ENCODE results near the gene TCERG1L. TPM values are rescaled to one million over a fixed set of nuclear protein-coding genes. Genes with fewer than 3 reads are reported as not detected.

Gene TCERG1L
- polyA plus RNA-seq, 1 experiment, result not detected

DNA sequence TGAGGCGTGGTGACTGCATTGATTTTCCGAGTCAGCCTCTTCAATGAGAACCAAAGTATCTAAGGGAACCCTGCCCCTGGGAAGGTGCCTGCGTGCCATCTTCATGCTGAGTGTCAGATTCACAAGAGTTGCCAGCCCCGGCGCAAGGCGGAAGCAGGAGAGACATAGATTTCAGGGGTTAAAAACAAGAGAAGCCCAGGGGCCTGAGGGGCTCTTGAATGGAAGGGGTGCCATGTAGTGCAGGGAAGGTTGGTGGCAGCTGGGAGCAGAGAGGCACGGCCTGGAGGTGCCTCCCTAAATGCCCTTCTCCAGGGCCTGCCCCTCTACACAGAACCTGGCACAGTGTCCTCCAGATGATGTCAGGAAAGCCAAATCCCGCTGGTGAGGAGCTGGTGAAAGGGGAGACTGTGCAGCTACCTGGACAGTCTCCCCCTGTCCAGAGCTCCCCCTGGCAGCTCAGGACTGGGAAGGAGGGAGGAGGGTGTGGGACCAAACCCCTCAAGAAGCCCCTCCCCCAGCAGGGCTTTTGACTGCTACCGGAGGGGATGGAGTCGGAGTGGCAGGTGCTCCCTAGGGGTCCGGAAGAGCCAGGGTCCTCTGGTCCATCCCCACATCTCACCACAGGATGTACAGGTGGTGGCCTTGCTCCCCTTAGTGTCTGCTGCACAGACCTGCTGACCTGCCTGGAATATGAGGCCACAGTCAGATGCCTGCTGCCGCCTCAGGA lies 137.9 kb downstream of the TCERG1L start:
- TF ChIP-seq, protein P1, sequence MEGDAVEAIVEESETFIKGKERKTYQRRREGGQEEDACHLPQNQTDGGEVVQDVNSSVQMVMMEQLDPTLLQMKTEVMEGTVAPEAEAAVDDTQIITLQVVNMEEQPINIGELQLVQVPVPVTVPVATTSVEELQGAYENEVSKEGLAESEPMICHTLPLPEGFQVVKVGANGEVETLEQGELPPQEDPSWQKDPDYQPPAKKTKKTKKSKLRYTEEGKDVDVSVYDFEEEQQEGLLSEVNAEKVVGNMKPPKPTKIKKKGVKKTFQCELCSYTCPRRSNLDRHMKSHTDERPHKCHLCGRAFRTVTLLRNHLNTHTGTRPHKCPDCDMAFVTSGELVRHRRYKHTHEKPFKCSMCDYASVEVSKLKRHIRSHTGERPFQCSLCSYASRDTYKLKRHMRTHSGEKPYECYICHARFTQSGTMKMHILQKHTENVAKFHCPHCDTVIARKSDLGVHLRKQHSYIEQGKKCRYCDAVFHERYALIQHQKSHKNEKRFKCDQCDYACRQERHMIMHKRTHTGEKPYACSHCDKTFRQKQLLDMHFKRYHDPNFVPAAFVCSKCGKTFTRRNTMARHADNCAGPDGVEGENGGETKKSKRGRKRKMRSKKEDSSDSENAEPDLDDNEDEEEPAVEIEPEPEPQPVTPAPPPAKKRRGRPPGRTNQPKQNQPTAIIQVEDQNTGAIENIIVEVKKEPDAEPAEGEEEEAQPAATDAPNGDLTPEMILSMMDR (IDR thresholded peaks at IDR 0.05; ENCODE audit: insufficient read depth, low read depth, low read length), result no peak
- no peak for DNase-seq (ENCODE audit: low read depth)
- Histone ChIP-seq H3K27me3 (ENCODE audit: control insufficient read depth, insufficient read depth, low read length) (no peaks in the 10 kb centered on the region), H3K36me3 (ENCODE audit: control insufficient read depth, insufficient read depth, low read length) (no peaks in the 10 kb centered on the region), H3K4me3 (ENCODE audit: low read depth, low read length) (no peak overlapping the region)
- ChIA-PET CTCF (no interaction called here), POLR2A (no interaction called here)

DNA sequence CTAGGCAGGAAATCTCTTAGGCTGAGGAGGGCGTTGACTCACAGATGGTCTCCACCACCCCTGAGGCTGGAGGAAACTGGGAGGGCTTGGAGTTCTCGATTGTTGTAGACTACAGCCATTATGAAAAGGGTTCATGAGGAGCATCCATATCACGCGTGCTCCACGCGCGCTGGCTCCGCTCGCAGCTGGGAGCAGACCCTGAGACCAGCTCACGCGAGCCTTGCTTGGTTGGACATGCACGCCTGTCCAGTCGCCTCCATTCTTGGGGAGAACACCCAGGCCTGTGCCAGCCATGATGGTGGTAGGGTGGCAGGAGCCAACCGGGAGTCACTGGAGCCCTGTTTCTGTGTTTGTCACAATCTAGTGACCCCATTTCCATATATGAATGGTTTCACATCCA lies 139.1 kb downstream of the TCERG1L start:
- Histone ChIP-seq H3K27me3 (ENCODE audit: control insufficient read depth, insufficient read depth, low read length) (no peaks in the 10 kb centered on the region), H3K4me3 (ENCODE audit: low read depth, low read length) (no peak overlapping the region), H3K36me3 (ENCODE audit: control insufficient read depth, insufficient read depth, low read length) (no peaks in the 10 kb centered on the region)
- TF ChIP-seq, protein P1 (IDR thresholded peaks at IDR 0.05; ENCODE audit: insufficient read depth, low read depth, low read length), result no peak
- POLR2A ChIA-PET, result no interaction called here
- CTCF ChIA-PET, result no interaction called here
- DNase-seq (ENCODE audit: low read depth), result no peak

DNA sequence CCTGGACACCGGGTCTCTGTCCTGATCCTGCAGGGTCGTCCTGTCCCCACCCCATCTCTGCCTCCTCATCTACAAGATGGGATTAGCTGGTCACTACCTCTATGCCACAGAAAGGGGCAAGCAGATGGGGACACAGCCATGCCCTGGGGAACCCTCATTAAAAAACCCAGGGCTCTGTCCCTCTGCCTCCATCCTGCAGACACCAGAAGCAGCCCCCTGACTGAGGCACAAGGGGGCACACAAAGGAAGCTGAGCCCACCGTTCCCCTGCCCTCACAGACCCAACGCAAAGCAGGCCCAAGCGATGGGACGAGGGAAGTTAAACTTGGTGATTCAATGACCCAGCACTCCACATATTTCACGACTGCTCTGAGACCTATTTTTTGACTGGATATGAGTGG lies 142.4 kb downstream of the TCERG1L start:
- Histone ChIP-seq H3K27me3 (ENCODE audit: control insufficient read depth, insufficient read depth, low read length) (no peaks in the 10 kb centered on the region), H3K4me3 (ENCODE audit: low read depth, low read length) (no peak overlapping the region), H3K36me3 (ENCODE audit: control insufficient read depth, insufficient read depth, low read length) (no peaks in the 10 kb centered on the region)
- CTCF ChIA-PET, result no interaction called here
- POLR2A ChIA-PET, result no interaction called here
- TF ChIP-seq, protein P1 (IDR thresholded peaks at IDR 0.05; ENCODE audit: insufficient read depth, low read depth, low read length), result no peak
- no peak for DNase-seq (ENCODE audit: low read depth)

DNA sequence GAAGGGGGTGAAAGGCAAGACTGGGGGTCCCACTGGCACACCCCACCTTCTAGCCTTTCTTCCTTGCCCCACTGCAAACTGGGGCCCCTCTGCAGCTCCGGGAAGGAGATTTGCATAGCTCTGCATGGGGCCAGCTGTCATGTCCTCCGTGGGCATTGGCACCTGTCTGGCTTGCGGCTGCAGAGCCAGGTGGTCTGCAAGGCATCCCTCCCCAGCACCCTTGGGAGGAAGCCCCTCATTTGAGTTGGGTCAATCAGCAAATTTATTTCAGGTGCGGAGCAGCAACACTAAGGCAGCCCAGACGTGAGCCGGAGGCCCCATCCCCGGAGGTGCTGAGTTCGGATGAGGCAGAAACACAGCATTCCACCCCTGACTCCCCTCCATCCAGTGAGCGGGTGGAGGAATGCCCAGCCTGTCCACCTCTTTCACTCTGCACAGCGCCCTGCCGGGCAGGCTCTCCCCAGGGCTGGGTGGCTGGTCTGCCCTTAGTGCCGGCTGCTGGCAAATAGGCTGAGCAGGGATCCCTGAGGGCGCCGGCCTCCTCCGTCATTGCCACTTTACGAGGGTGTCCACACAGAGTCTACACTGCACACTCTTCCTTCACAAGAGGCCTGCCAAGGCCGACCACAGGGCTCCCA lies 143.2 kb downstream of the TCERG1L start:
- Histone ChIP-seq H3K36me3 (ENCODE audit: control insufficient read depth, insufficient read depth, low read length) (no peaks in the 10 kb centered on the region), H3K27me3 (ENCODE audit: control insufficient read depth, insufficient read depth, low read length) (no peaks in the 10 kb centered on the region), H3K4me3 (ENCODE audit: low read depth, low read length) (no peak overlapping the region)
- POLR2A ChIA-PET, result no interaction called here
- DNase-seq (ENCODE audit: low read depth), result no peak
- TF ChIP-seq, protein P1 (IDR thresholded peaks at IDR 0.05; ENCODE audit: insufficient read depth, low read depth, low read length), result no peak
- CTCF ChIA-PET, result no interaction called here

DNA sequence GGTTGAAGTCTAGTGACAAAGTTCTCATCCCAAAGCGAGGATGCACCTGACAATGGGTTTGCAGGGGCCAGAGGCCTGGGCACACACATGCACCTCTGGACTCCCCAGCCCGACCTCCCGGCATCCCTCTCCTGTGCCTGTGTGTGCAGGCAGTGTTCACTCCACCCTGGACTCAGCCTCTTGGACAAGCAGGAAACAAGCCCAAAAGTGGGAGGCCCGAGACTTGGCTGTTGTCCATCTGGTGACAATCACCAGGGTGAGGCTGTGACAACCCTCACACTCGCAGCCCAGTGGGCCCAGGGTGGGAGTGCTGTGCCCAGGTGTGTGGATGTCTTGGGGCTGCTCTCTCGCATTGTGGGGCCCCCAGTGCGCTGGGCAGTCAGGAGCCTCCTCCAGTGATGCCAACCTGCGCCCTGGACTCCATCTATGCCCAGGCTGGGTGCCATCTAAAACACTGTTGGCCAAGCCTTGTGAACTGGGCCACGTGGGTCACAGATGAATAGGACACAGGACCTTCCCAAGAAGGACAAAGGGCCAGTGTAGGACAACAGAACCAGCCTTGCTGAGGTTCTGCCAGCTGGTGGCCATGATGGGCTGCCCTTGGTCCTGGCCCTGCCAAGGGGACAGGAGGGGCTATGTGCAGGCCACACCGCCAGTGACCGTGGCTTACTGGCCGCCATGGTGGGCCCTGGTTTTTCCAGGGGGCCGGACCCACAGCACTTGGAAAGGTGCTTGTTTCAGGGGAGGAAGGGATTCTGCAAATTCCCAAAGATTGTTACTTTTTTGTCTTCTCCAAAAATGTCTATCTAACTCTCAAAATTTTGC lies 144.3 kb downstream of the TCERG1L start:
- ChIA-PET POLR2A (no interaction called here), CTCF (no interaction called here)
- Histone ChIP-seq H3K27me3 (ENCODE audit: control insufficient read depth, insufficient read depth, low read length) (no peaks in the 10 kb centered on the region), H3K4me3 (ENCODE audit: low read depth, low read length) (no peak overlapping the region), H3K36me3 (ENCODE audit: control insufficient read depth, insufficient read depth, low read length) (no peaks in the 10 kb centered on the region)
- no peak for DNase-seq (ENCODE audit: low read depth)
- TF ChIP-seq, protein P1 (IDR thresholded peaks at IDR 0.05; ENCODE audit: insufficient read depth, low read depth, low read length), result no peak

All from BJ (cell line).